Sigmoid colon (tissue), 4 donors: ENCODE data around the gene CDH3.

Experiments used
- CTCF ChIP-seq, 4 experiments: fragments of 450-650 bp in 3 of 4; fragments of 200-600 bp in 1 of 4; IDR thresholded peaks; one replicate each; pipeline ENCODE4 v1.5.1; 2016 to 2019; ENCODE audit warnings: antibody characterized with exemption in 4 of 4, mild to moderate bottlenecking in 3 of 4, moderate library complexity in 2 of 4
- EP300 ChIP-seq, 4 donors: sonication (generic); formaldehyde crosslinking; IDR thresholded peaks; one replicate each; pipeline ENCODE4 v1.6.1; 2017; ENCODE audit warnings: antibody characterized with exemption in 4 of 4
- POLR2A ChIP-seq, 2 donors: fragments of 450-650 bp; IDR thresholded peaks; one replicate each; pipeline ENCODE4 v1.6.1; 2016; ENCODE audit warnings: antibody characterized with exemption in 2 of 2, mild to moderate bottlenecking in 2 of 2, moderate library complexity in 2 of 2
- POLR2AphosphoS5 ChIP-seq, 4 donors: sonication (generic); formaldehyde crosslinking; IDR thresholded peaks; one replicate each; pipeline ENCODE4 v1.6.1; 2017; ENCODE audit warnings: antibody characterized with exemption in 4 of 4

GRCh38 chr16:68736561-68736960 lies 91.5 kb downstream of the CDH3 start:
- no peak for TF ChIP-seq CTCF (IDR thresholded peaks at IDR 0.05)
- TF ChIP-seq POLR2A (IDR thresholded peaks at IDR 0.05), result no peak
- no peak for TF ChIP-seq POLR2AphosphoS5 (IDR thresholded peaks at IDR 0.05)
- TF ChIP-seq EP300 (IDR thresholded peaks at IDR 0.05), result no peak
